ENCODE measurements around the gene TOX2. TPM values are rescaled to one million over a fixed set of nuclear protein-coding genes. Genes with fewer than 3 reads are reported as not detected.

Gene TOX2
- total RNA-seq, 1 donor from 2014 or later = 3.3 TPM

- TF ChIP-seq CTCF (conservative IDR thresholded peaks at IDR 0.05) = no peak
- no peak for DNase-seq (ENCODE audit: low read depth, low spot score)
- Mint-ChIP-seq H3K4me3 (no peak overlapping the region), H3K27ac (ENCODE audit: unreplicated experiment) (no peak overlapping the region), H3K4me1 (peaks cover 12% of the 10 kb centered on the region), H3K27me3 (ENCODE audit: low read depth) (no peaks in the 10 kb centered on the region), H3K9me3 (peaks cover 5% of the 10 kb centered on the region), H3K36me3 (ENCODE audit: low read depth) (no peaks in the 10 kb centered on the region)
Observed at GRCh38 chr20:43979576-43980105, 65.0 kb downstream of the TOX2 start.

DNA sequence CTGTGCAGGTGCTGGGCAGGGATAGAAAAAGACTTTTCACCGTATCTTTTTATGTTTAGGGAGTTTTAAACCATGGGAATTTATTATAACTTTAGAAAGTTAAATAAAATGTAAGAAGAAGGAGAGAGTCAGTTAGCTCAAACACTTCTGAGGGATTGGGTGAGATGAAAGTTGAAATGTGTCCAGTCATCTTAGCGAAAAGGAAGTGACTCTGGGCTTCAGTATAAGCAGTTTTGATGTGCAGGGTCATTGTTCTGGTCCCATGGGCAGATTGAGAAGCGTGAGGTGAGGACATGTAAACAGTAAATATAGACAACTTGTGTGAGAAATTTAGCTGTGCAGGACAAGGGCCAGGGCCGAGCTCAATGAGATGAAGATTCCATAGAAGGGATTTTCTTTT lies 66.9 kb downstream of the TOX2 start:
- no peak overlapping the region for H3K4me3 Mint-ChIP-seq
- no peak for TF ChIP-seq CTCF (conservative IDR thresholded peaks at IDR 0.05)
- peak overlapping the region; percentile 29 for H3K27ac Mint-ChIP-seq (ENCODE audit: unreplicated experiment)
- no peaks in the 10 kb centered on the region for H3K27me3 Mint-ChIP-seq (ENCODE audit: low read depth)
- DNase-seq (ENCODE audit: low read depth, low spot score) = no peak
- H3K36me3 Mint-ChIP-seq (ENCODE audit: low read depth) = no peaks in the 10 kb centered on the region
- H3K9me3 Mint-ChIP-seq = peaks cover 5% of the 10 kb centered on the region
- H3K4me1 Mint-ChIP-seq = peaks cover 12% of the 10 kb centered on the region

- no peak for DNase-seq (ENCODE audit: low read depth, low spot score)
- Mint-ChIP-seq H3K27ac (ENCODE audit: unreplicated experiment) (no peak overlapping the region), H3K27me3 (ENCODE audit: low read depth) (no peaks in the 10 kb centered on the region), H3K4me1 (peaks cover 12% of the 10 kb centered on the region), H3K36me3 (ENCODE audit: low read depth) (no peaks in the 10 kb centered on the region), H3K9me3 (peaks cover 5% of the 10 kb centered on the region), H3K4me3 (no peak overlapping the region)
- no peak for TF ChIP-seq CTCF (conservative IDR thresholded peaks at IDR 0.05)
Observed at GRCh38 chr20:43982016-43982415, 67.4 kb downstream of the TOX2 start.

GRCh38 chr20:43982886-43983285 lies 68.2 kb downstream of the TOX2 start:
- Mint-ChIP-seq H3K27ac (ENCODE audit: unreplicated experiment) (no peak overlapping the region), H3K9me3 (peaks cover 5% of the 10 kb centered on the region), H3K4me3 (no peak overlapping the region), H3K4me1 (peaks cover 11% of the 10 kb centered on the region), H3K27me3 (ENCODE audit: low read depth) (no peaks in the 10 kb centered on the region), H3K36me3 (ENCODE audit: low read depth) (no peaks in the 10 kb centered on the region)
- TF ChIP-seq CTCF (conservative IDR thresholded peaks at IDR 0.05) = no peak
- DNase-seq (ENCODE audit: low read depth, low spot score) = no peak

DNA sequence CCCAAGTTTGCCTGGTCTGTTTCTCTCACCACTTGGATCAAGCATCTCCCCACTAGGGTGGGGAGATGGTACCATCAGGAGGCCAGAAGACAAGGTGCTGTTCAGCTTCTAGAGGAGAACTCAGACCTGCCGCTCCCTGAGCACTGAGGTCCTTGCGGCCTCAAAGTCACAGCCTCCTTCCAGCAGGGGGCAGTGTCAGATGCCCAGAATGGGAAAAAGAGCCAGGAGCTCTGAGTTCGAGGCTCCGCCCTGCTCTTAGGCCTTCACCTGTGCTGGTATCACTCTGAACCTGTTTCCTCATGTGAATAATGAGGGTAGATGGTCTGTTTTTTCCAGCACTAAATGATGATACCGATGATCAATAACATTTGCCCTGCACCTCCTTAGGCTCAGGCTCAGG lies 68.7 kb downstream of the TOX2 start:
- Mint-ChIP-seq H3K27me3 (ENCODE audit: low read depth) (no peaks in the 10 kb centered on the region), H3K9me3 (peaks cover 5% of the 10 kb centered on the region), H3K27ac (ENCODE audit: unreplicated experiment) (no peak overlapping the region), H3K4me3 (no peak overlapping the region), H3K4me1 (peaks cover 6% of the 10 kb centered on the region), H3K36me3 (ENCODE audit: low read depth) (no peaks in the 10 kb centered on the region)
- TF ChIP-seq CTCF (conservative IDR thresholded peaks at IDR 0.05) = peak; percentile 35
- DNase-seq (ENCODE audit: low read depth, low spot score) = no peak

Data from neural crest cell (in vitro differentiated cells).